Activated CD8-positive, alpha-beta T cell treated with anti-CD3 and anti-CD28 coated beads, Interleukin-2, amount 10 ng/mL, durations not matched to agents 7 days and 5 days (primary cell): Measurements from ENCODE around the gene SLC5A4. TPM values are rescaled to one million over a fixed set of nuclear protein-coding genes. Genes with fewer than 3 reads are reported as not detected.
A peak's percentile ranks its signal among the peaks of the same experiment; 100 is the strongest.

Experiments used
- ATAC-seq: fragments of 150-1000 bp; cut with Tn5 transposase; one replicate; pipeline ENCODE4 v1.10.0; 2021; ENCODE audit warnings: moderate library complexity
- CTCF ChIA-PET: fragments of 350-600 bp; sonication (Branson Sonifier 250); formaldehyde crosslinking; loops from one replicate; lab custom pipeline; 2021; ENCODE audit warnings: antibody characterized with exemption; lab: Charles Lee
- POLR2A ChIA-PET: fragments of 350-600 bp; sonication (Branson Sonifier 250); formaldehyde crosslinking; loops from one replicate; lab custom pipeline; 2021; ENCODE audit warnings: antibody characterized with exemption; lab: Charles Lee
- DNase-seq: peaks from one replicate; pipeline ENCODE4 v3.0.0-alpha.2; 2020
- H3K27ac Mint-ChIP-seq: one replicate; pipeline ENCODE4 v1.8.0; 2021; ENCODE audit warnings: mild to moderate bottlenecking, mixed read lengths
- H3K27me3 Mint-ChIP-seq: one replicate; pipeline ENCODE4 v1.8.0; 2021; ENCODE audit warnings: low read depth, mixed read lengths
- H3K36me3 Mint-ChIP-seq: one replicate; pipeline ENCODE4 v1.8.0; 2021; ENCODE audit warnings: low read depth, mixed read lengths
- H3K4me1 Mint-ChIP-seq: one replicate; pipeline ENCODE4 v1.8.0; 2021; ENCODE audit warnings: low read depth, mixed read lengths
- H3K4me3 Mint-ChIP-seq: one replicate; pipeline ENCODE4 v1.8.0; 2021; ENCODE audit warnings: mild to moderate bottlenecking, mixed read lengths
- H3K9me3 Mint-ChIP-seq: one replicate; pipeline ENCODE4 v1.8.0; 2022; ENCODE audit warnings: mixed read lengths; ENCODE audit not compliant: insufficient read depth
- total RNA-seq, 2 experiments: library from RNA; stranded (reverse); gene quantifications; one replicate each; pipeline ENCODE4 v1.2.3, GENCODE V29; 2021

The SLC5A4 gene
- total RNA-seq, 2 experiments from 2014 or later, result not detected

DNA sequence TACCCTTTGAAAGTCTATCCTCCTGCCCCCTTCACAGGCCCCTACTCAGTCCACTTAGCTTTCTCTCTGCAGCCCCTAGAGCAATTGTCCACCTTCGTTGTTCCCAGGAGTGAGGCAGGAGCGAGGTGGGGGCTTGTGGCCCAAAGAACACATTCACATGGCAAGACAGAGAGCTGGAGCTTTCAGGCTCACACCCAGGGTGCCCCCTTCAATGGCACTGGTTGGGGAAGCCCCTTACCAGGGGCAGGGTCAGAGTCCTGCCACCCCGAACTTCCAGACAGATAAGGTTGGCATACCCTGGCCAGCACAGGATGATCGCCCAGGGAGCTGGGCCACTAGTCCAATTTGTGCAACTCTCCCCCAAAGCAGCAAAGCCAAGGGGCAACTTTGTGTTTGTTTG is 6.2 kb upstream of the SLC5A4 start:
- Mint-ChIP-seq H3K4me1 (no peaks in the 10 kb centered on the region), H3K36me3 (no peaks in the 10 kb centered on the region), H3K9me3 (no peaks in the 10 kb centered on the region), H3K27me3 (peaks cover 33% of the 10 kb centered on the region), H3K4me3 (no peak overlapping the region), H3K27ac (no peak overlapping the region)
- no peak for DNase-seq
- POLR2A ChIA-PET, result no interaction called here
- no peak for ATAC-seq
- CTCF ChIA-PET, result no interaction called here

GRCh38 chr22:32258791-32259190 is 3.6 kb upstream of the SLC5A4 start:
- no peaks in the 10 kb centered on the region for H3K36me3 Mint-ChIP-seq
- DNase-seq, result no peak
- no peak for ATAC-seq
- ChIA-PET POLR2A (no interaction called here), CTCF (no interaction called here)
- peaks cover 38% of the 10 kb centered on the region for H3K27me3 Mint-ChIP-seq
- H3K9me3 Mint-ChIP-seq, result no peaks in the 10 kb centered on the region
- H3K4me1 Mint-ChIP-seq, result peaks cover 6% of the 10 kb centered on the region
- no peak overlapping the region for H3K4me3 Mint-ChIP-seq
- H3K27ac Mint-ChIP-seq, result no peak overlapping the region

DNA sequence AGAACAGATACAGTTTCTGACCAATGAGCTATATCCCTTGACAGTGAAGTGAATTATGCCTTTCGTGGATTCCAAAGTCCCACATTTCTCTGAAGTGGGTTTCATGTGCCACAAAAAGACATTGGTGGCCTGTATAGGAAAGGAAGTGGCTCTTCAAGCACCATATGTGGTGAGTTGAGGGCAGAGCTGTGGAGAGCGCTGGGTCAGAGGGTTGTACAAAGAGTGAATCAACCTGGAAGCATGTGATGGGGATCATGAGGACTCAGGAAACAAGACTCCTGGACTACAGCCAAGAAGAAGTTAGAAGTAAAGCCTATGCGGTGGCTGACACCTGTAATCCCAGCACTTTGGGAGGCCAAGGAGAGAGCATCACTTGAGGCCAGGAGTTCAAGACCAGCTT is 579 bp upstream of the SLC5A4 start:
- peaks cover 6% of the 10 kb centered on the region for H3K4me1 Mint-ChIP-seq
- CTCF ChIA-PET, result interaction anchor here (2.1 kb wide), 1 partner anchor 10 kb away, joined by 11 read pairs; no protein-coding TSS in a partner anchor
- no peaks in the 10 kb centered on the region for H3K9me3 Mint-ChIP-seq
- H3K27ac Mint-ChIP-seq, result no peak overlapping the region
- POLR2A ChIA-PET, result no interaction called here
- H3K27me3 Mint-ChIP-seq, result peaks cover 48% of the 10 kb centered on the region
- no peaks in the 10 kb centered on the region for H3K36me3 Mint-ChIP-seq
- H3K4me3 Mint-ChIP-seq, result no peak overlapping the region
- DNase-seq (peak; percentile 39), ATAC-seq (no peak)

DNA sequence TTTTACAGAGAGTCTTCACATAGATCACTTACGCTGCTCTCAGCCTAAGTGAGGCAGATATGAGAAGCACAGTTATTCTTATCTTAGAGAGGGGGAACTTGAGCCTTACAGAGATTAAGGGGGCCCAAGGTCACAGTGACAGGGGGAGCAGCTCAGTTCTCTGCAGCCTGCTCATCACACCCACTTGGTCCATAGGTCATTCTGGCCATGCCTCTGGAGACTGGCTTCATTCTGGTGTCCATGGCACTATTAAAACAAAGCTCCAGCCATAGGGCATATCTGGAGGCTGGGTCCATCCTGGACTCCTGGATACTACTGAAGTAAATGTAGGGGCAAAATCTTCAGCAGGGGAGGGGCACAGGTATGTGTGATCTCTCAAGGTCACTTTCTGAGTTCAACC is 5.9 kb downstream of the SLC5A4 start:
- ChIA-PET CTCF (no interaction called here), POLR2A (no interaction called here)
- no peak overlapping the region for H3K27ac Mint-ChIP-seq
- no peaks in the 10 kb centered on the region for H3K36me3 Mint-ChIP-seq
- ATAC-seq (no peak), DNase-seq (no peak)
- H3K4me3 Mint-ChIP-seq, result no peak overlapping the region
- H3K4me1 Mint-ChIP-seq, result no peaks in the 10 kb centered on the region
- H3K9me3 Mint-ChIP-seq, result no peaks in the 10 kb centered on the region
- H3K27me3 Mint-ChIP-seq, result peaks cover 54% of the 10 kb centered on the region

- H3K4me1 Mint-ChIP-seq, result no peaks in the 10 kb centered on the region
- DNase-seq (no peak), ATAC-seq (no peak)
- H3K9me3 Mint-ChIP-seq, result no peaks in the 10 kb centered on the region
- H3K4me3 Mint-ChIP-seq, result no peak overlapping the region
- H3K27ac Mint-ChIP-seq, result no peak overlapping the region
- ChIA-PET CTCF (no interaction called here), POLR2A (no interaction called here)
- H3K27me3 Mint-ChIP-seq, result peaks cover 59% of the 10 kb centered on the region
- H3K36me3 Mint-ChIP-seq, result no peaks in the 10 kb centered on the region
These were observed 6.9 kb downstream of the SLC5A4 start for GRCh38 chr22:32248276-32248675.

DNA sequence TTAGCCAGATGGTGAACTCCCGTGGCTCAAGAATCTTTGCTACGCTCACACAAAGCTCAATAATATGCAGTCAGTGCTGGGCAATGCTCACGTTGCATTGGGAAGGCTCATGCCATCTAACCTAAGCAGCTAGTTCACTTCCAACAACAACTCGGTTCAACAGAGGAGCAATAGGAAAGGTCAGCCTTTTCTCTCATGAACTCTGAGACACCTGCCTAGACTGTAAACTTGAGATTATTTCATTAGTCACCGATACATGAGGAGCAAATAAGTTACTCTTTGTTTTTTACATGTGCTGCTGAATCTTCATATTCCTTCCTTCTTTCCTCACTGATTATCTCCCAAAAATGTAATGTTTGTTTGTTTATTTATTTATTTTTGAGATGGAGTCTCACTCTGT is 9.0 kb downstream of the SLC5A4 start:
- Mint-ChIP-seq H3K36me3 (no peaks in the 10 kb centered on the region), H3K27ac (no peak overlapping the region), H3K4me3 (no peak overlapping the region), H3K27me3 (peaks cover 54% of the 10 kb centered on the region), H3K9me3 (no peaks in the 10 kb centered on the region), H3K4me1 (no peaks in the 10 kb centered on the region)
- POLR2A ChIA-PET, result no interaction called here
- ATAC-seq (no peak), DNase-seq (no peak)
- CTCF ChIA-PET, result interaction anchor here (1.0 kb wide), 1 partner anchor 19 kb away, joined by 3 read pairs; no protein-coding TSS in a partner anchor

DNA sequence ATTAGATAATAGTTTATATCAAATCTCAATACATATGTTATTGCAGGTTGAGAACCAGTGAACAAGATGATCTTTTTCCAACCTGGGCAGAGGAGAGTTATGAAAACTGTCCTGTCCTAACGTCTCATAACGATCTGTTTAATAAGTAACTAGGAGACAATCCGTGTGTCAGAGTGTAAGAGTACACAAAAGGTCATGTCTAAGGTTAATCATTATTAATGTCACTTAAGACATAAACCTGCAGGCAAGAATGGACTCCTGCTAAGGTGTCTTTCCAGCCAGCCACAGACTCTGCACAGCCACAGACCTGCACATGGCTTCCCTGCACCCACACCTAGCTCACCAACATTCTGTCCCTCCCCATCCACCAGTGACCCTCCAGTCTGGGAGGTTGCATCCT is 10.1 kb downstream of the SLC5A4 start:
- CTCF ChIA-PET, result no interaction called here
- no peaks in the 10 kb centered on the region for H3K9me3 Mint-ChIP-seq
- POLR2A ChIA-PET, result no interaction called here
- no peaks in the 10 kb centered on the region for H3K4me1 Mint-ChIP-seq
- no peak overlapping the region for H3K27ac Mint-ChIP-seq
- H3K27me3 Mint-ChIP-seq, result peaks cover 50% of the 10 kb centered on the region
- DNase-seq, result no peak
- ATAC-seq, result no peak
- no peak overlapping the region for H3K4me3 Mint-ChIP-seq
- no peaks in the 10 kb centered on the region for H3K36me3 Mint-ChIP-seq

- Mint-ChIP-seq H3K27ac (no peak overlapping the region), H3K4me1 (no peaks in the 10 kb centered on the region), H3K36me3 (no peaks in the 10 kb centered on the region), H3K27me3 (peaks cover 46% of the 10 kb centered on the region), H3K9me3 (no peaks in the 10 kb centered on the region), H3K4me3 (no peak overlapping the region)
- DNase-seq (no peak), ATAC-seq (no peak)
- ChIA-PET POLR2A (no interaction called here), CTCF (no interaction called here)
These were observed 10.6 kb downstream of the SLC5A4 start for GRCh38 chr22:32244547-32244946.

DNA sequence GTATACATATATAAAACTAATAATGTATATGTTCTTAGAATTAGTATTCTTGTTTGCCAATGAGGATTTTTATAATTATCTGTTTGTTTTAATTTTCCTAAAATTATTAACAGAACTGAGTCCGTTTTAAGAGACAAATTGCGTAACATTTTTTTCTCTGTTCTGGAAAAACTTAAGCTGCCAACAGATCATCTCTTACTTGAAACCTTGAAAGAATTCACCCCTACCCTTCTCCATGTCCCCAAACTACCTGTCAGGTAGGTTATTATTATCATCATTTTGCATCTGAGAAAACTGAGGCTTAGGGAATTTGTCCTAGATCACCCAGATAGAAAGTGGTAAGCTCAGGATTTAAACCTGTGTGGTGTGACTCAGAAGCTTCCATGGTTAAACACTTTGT is 14.7 kb downstream of the SLC5A4 start:
- Mint-ChIP-seq H3K27me3 (peaks cover 37% of the 10 kb centered on the region), H3K4me1 (no peaks in the 10 kb centered on the region), H3K9me3 (no peaks in the 10 kb centered on the region), H3K4me3 (no peak overlapping the region), H3K36me3 (no peaks in the 10 kb centered on the region), H3K27ac (no peak overlapping the region)
- DNase-seq, result no peak
- CTCF ChIA-PET, result no interaction called here
- POLR2A ChIA-PET, result interaction anchor here (0.7 kb wide), 1 partner anchor 168 kb away, joined by 3 read pairs; no protein-coding TSS in a partner anchor
- ATAC-seq, result no peak

DNA sequence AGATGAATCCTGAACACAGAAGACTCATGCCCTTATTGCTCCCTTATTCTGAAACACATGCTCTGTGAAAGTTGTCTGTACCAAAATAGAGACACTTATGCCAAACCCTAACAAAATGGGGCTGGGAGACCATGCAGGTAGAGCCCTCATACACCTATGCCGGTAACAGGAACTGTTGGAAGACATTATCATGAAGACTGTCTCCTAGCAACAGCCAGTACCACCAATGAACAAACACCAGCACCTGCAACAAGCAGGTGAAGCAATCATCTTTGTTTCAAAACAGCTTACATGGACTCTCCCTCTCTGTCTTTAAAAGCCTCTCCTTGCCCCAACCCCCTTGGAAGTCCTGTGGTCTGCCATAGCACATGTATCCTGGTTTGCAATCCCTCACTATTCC is 17.2 kb downstream of the SLC5A4 start:
- H3K27me3 Mint-ChIP-seq, result peaks cover 43% of the 10 kb centered on the region
- H3K4me1 Mint-ChIP-seq, result no peaks in the 10 kb centered on the region
- H3K9me3 Mint-ChIP-seq, result no peaks in the 10 kb centered on the region
- ATAC-seq (no peak), DNase-seq (no peak)
- CTCF ChIA-PET, result no interaction called here
- H3K36me3 Mint-ChIP-seq, result no peaks in the 10 kb centered on the region
- no peak overlapping the region for H3K27ac Mint-ChIP-seq
- POLR2A ChIA-PET, result no interaction called here
- no peak overlapping the region for H3K4me3 Mint-ChIP-seq

DNA sequence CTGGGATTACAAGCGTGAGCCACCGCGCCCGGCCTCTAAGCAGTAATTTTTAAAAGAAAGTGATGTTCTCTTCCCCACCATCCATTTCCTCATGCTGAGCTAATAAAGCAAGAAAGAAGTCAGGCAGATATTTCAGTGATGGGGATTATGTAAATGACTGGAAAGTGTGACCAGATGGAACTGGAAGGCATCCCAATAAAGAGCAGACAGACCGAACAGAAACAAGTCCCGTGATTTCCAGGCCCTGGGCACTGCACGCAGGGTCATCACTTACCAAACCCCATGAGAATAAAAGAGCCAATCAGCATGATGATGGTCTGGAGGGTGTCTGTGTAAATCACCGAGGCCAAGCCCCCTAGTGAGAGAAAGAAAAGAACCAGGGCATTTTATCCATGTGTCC is 18.2 kb downstream of the SLC5A4 start:
- no peaks in the 10 kb centered on the region for H3K36me3 Mint-ChIP-seq
- H3K4me3 Mint-ChIP-seq, result no peak overlapping the region
- H3K27ac Mint-ChIP-seq, result no peak overlapping the region
- ChIA-PET CTCF (no interaction called here), POLR2A (no interaction called here)
- DNase-seq, result no peak
- peaks cover 45% of the 10 kb centered on the region for H3K27me3 Mint-ChIP-seq
- no peaks in the 10 kb centered on the region for H3K9me3 Mint-ChIP-seq
- no peaks in the 10 kb centered on the region for H3K4me1 Mint-ChIP-seq
- no peak for ATAC-seq

GRCh38 chr22:32233091-32233490 is 22.1 kb downstream of the SLC5A4 start:
- no peaks in the 10 kb centered on the region for H3K4me1 Mint-ChIP-seq
- DNase-seq (no peak), ATAC-seq (no peak)
- CTCF ChIA-PET, result no interaction called here
- no peak overlapping the region for H3K27ac Mint-ChIP-seq
- no peaks in the 10 kb centered on the region for H3K36me3 Mint-ChIP-seq
- no peaks in the 10 kb centered on the region for H3K9me3 Mint-ChIP-seq
- H3K4me3 Mint-ChIP-seq, result no peak overlapping the region
- peaks cover 40% of the 10 kb centered on the region for H3K27me3 Mint-ChIP-seq
- POLR2A ChIA-PET, result no interaction called here

DNA sequence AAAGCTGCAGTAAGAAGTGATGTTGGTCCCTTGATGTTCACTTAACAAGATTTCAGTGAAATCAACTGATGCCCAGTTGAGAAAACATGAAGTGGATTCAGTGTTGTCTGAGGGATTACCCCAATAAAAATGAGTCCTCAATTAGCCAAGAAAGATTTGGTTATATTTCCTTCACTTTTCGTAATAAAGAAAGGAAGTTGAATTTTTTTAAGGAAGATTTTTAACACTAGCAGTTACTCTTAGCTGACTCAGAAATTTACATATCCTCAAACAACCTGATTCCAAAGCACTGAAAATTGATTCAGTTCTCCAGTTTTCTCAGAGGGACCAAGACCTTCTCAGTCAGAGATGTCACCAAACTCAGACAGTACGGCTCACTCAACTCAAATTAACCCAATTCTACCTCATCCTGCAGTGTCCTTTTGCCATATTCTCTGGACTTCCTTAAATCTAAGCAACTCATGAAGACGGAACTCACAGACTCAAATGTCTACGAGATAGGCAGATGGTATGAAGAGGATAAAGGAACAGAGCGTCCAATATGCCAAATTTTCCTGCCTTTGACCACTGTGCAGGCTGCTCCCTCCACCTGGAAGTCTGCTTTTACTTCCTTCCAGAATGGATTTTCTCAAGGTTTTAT is 22.8 kb downstream of the SLC5A4 start:
- no peaks in the 10 kb centered on the region for H3K9me3 Mint-ChIP-seq
- peaks cover 41% of the 10 kb centered on the region for H3K27me3 Mint-ChIP-seq
- no peaks in the 10 kb centered on the region for H3K36me3 Mint-ChIP-seq
- no peak for ATAC-seq
- ChIA-PET CTCF (no interaction called here), POLR2A (interaction anchor here (0.6 kb wide), 1 partner anchor 1561 kb away, joined by 3 read pairs; no protein-coding TSS in a partner anchor)
- no peak overlapping the region for H3K4me3 Mint-ChIP-seq
- no peak for DNase-seq
- H3K4me1 Mint-ChIP-seq, result no peaks in the 10 kb centered on the region
- no peak overlapping the region for H3K27ac Mint-ChIP-seq
